H9 (cell line): ENCODE measurements around the gene TMEM156. TPM values are rescaled to one million over a fixed set of nuclear protein-coding genes. Genes with fewer than 3 reads are reported as not detected.

Experiments used
- DNase-seq: peaks from one replicate; pipeline ENCODE4 v3.0.0-alpha.2; 2017
- H2AFZ ChIP-seq: one replicate; pipeline ENCODE4 v1.6.1; 2013; ENCODE audit warnings: mild to moderate bottlenecking, low read length, control low read depth, moderate library complexity
- H2AK5ac ChIP-seq: 2 replicates; pipeline ENCODE4 v1.6.1; 2013; ENCODE audit warnings: low read length, control low read depth, mixed read lengths; ENCODE audit not compliant: insufficient read length
- H2BK120ac ChIP-seq: one replicate; pipeline ENCODE4 v1.6.1; 2013; ENCODE audit warnings: low read depth, mild to moderate bottlenecking, low read length, control low read depth, inconsistent platforms; ENCODE audit not compliant: poor library complexity, severe bottlenecking
- H2BK12ac ChIP-seq: 2 replicates; pipeline ENCODE4 v1.6.1; 2013; ENCODE audit warnings: low read length, control low read depth, mixed read lengths, low read depth; ENCODE audit not compliant: insufficient read length
- H2BK15ac ChIP-seq: 2 replicates; pipeline ENCODE4 v1.6.1; 2013; ENCODE audit warnings: low read depth, low read length, control low read depth
- H2BK20ac ChIP-seq: one replicate; pipeline ENCODE4 v1.6.1; 2013; ENCODE audit warnings: low read depth, mild to moderate bottlenecking, low read length, control low read depth, inconsistent platforms; ENCODE audit not compliant: poor library complexity, severe bottlenecking
- H2BK5ac ChIP-seq: 2 replicates; pipeline ENCODE4 v1.6.1; 2013; ENCODE audit warnings: low read length, control low read depth, mixed read lengths; ENCODE audit not compliant: insufficient read length
- H3K14ac ChIP-seq: 2 replicates; pipeline ENCODE4 v1.6.1; 2013; ENCODE audit warnings: low read length, control low read depth; ENCODE audit not compliant: insufficient read depth
- H3K18ac ChIP-seq: 2 replicates; pipeline ENCODE4 v1.6.1; 2013; ENCODE audit warnings: low read depth, mild to moderate bottlenecking, mixed read lengths, low read length, control low read depth; ENCODE audit not compliant: insufficient read length
- H3K23ac ChIP-seq: 2 replicates; pipeline ENCODE4 v1.6.1; 2013; ENCODE audit warnings: low read length, control low read depth, mixed read lengths, low read depth; ENCODE audit not compliant: insufficient read length
- H3K23me2 ChIP-seq: 2 replicates; pipeline ENCODE4 v1.6.1; 2013; ENCODE audit warnings: low read depth, mild to moderate bottlenecking, mixed read lengths, low read length, control low read depth; ENCODE audit not compliant: insufficient read length, poor library complexity, severe bottlenecking
- H3K27ac ChIP-seq: 2 replicates; pipeline ENCODE4 v1.5.1; 2013; ENCODE audit warnings: low read length, control low read depth, mixed read lengths, low read depth; ENCODE audit not compliant: insufficient read length
- H3K27me3 ChIP-seq: 2 replicates; pipeline ENCODE4 v1.6.1; 2013; ENCODE audit warnings: low read length, control low read depth, inconsistent platforms; ENCODE audit not compliant: insufficient read depth
- H3K4ac ChIP-seq: 2 replicates; pipeline ENCODE4 v1.6.1; 2013; ENCODE audit warnings: low read depth, mild to moderate bottlenecking, control low read depth, inconsistent platforms, low read length, moderate library complexity
- H3K4me1 ChIP-seq: 2 replicates; pipeline ENCODE4 v1.6.1; 2013; ENCODE audit warnings: low read length, control low read depth, inconsistent platforms; ENCODE audit not compliant: insufficient read depth
- H3K4me2 ChIP-seq: 2 replicates; pipeline ENCODE4 v1.6.1; 2013; ENCODE audit warnings: low read length, control low read depth, mixed read lengths; ENCODE audit not compliant: insufficient read length, insufficient read depth
- H3K56ac ChIP-seq: 2 replicates; pipeline ENCODE4 v1.6.1; 2013; ENCODE audit warnings: low read depth, mild to moderate bottlenecking, mixed read lengths, low read length, control low read depth; ENCODE audit not compliant: insufficient read length
- H3K79me1 ChIP-seq: 2 replicates; pipeline ENCODE4 v1.6.1; 2013; ENCODE audit warnings: low read depth, mild to moderate bottlenecking, moderate library complexity, low read length, control low read depth, inconsistent platforms; ENCODE audit not compliant: insufficient read depth, poor library complexity, severe bottlenecking
- H3K79me2 ChIP-seq: 2 replicates; pipeline ENCODE4 v1.6.1; 2013; ENCODE audit warnings: low read length, control low read depth, inconsistent platforms; ENCODE audit not compliant: insufficient read depth
- H3K9ac ChIP-seq: 2 replicates; pipeline ENCODE4 v1.6.1; 2013; ENCODE audit warnings: low read length, control low read depth, mixed read lengths; ENCODE audit not compliant: insufficient read length; ENCODE audit errors: extremely low read depth
- H3K9me3 ChIP-seq: one replicate; pipeline ENCODE4 v1.6.1; 2013; ENCODE audit warnings: low read depth, low read length, inconsistent platforms; ENCODE audit not compliant: control insufficient read depth
- H3T11ph ChIP-seq: one replicate; pipeline ENCODE4 v1.6.1; 2013; ENCODE audit warnings: mild to moderate bottlenecking, low read length, control low read depth, inconsistent platforms
- H4K20me1 ChIP-seq: one replicate; pipeline ENCODE4 v1.6.1; 2013; ENCODE audit not compliant: control insufficient read depth, insufficient read length, insufficient read depth
- H4K5ac ChIP-seq: 2 replicates; pipeline ENCODE4 v1.6.1; 2013; ENCODE audit warnings: low read depth, mild to moderate bottlenecking, mixed read lengths, low read length, control low read depth; ENCODE audit not compliant: insufficient read length
- H4K8ac ChIP-seq: replicated peaks from 2 replicates; pipeline ENCODE4 v1.6.1; 2013; ENCODE audit warnings: low read length, control low read depth, mixed read lengths, low read depth; ENCODE audit not compliant: insufficient read length
- H4K91ac ChIP-seq: 2 replicates; pipeline ENCODE4 v1.6.1; 2013; ENCODE audit warnings: low read depth, mild to moderate bottlenecking, moderate library complexity, mixed read lengths, low read length, control low read depth; ENCODE audit not compliant: insufficient read length
- H3K27ac Mint-ChIP-seq, 3 experiments: 2 replicates in 2 of 3; 3 replicates in 1 of 3; pipeline ENCODE4 v1.8.0; 2020 to 2021; ENCODE audit warnings: mixed read lengths in 3 of 3, mild to moderate bottlenecking in 1 of 3, moderate library complexity in 1 of 3
- H3K27me3 Mint-ChIP-seq: 2 replicates; pipeline ENCODE4 v1.8.0; 2021; ENCODE audit warnings: low read depth, mild to moderate bottlenecking, moderate library complexity, mixed read lengths
- H3K36me3 Mint-ChIP-seq, 3 experiments: 2 replicates in 2 of 3; 3 replicates in 1 of 3; pipeline ENCODE4 v1.8.0; 2020 to 2021; ENCODE audit warnings: low read depth in 3 of 3, mixed read lengths in 3 of 3; ENCODE audit not compliant: insufficient read depth in 1 of 3
- H3K4me1 Mint-ChIP-seq, 2 experiments: 2 replicates each; pipeline ENCODE4 v1.8.0; 2020; ENCODE audit warnings: mixed read lengths in 2 of 2
- H3K4me3 Mint-ChIP-seq, 2 experiments: 2 replicates in 1 of 2; 3 replicates in 1 of 2; pipeline ENCODE4 v1.8.0; 2020 to 2021; ENCODE audit warnings: mild to moderate bottlenecking in 2 of 2, mixed read lengths in 2 of 2, moderate library complexity in 1 of 2
- H3K9me3 Mint-ChIP-seq, 2 experiments: 2 replicates in 1 of 2; 3 replicates in 1 of 2; pipeline ENCODE4 v1.8.0; 2020; ENCODE audit warnings: mild to moderate bottlenecking in 2 of 2, mixed read lengths in 2 of 2, moderate library complexity in 1 of 2
- WGBS: extraction: QIAGEN DNeasy Blood & Tissue Kit; methylation state at CpG from one replicate; pipeline ENCODE4 v1.1.7; 2013; ENCODE audit warnings: missing lambda C conversion rate, low lambda C conversion rate, mixed read lengths; ENCODE audit not compliant: insufficient read length; ENCODE audit errors: extremely low coverage; 5-methylcytosine and 5-hydroxymethylcytosine counted together
- total RNA-seq: library from RNA; stranded (reverse); gene quantifications from 2 replicates; pipeline ENCODE4 v1.2.1, GENCODE V29; 2021
- TF ChIP-seq, protein P1 (sequence below): fragments of 200-600 bp; sonication (generic); conservative IDR thresholded peaks from 3 replicates; pipeline ENCODE4 v1.8.0; 2021; ENCODE audit warnings: antibody characterized with exemption, mild to moderate bottlenecking

The TMEM156 gene
- total RNA-seq, 1 experiment from 2014 or later: not detected

- TF ChIP-seq, protein P1, sequence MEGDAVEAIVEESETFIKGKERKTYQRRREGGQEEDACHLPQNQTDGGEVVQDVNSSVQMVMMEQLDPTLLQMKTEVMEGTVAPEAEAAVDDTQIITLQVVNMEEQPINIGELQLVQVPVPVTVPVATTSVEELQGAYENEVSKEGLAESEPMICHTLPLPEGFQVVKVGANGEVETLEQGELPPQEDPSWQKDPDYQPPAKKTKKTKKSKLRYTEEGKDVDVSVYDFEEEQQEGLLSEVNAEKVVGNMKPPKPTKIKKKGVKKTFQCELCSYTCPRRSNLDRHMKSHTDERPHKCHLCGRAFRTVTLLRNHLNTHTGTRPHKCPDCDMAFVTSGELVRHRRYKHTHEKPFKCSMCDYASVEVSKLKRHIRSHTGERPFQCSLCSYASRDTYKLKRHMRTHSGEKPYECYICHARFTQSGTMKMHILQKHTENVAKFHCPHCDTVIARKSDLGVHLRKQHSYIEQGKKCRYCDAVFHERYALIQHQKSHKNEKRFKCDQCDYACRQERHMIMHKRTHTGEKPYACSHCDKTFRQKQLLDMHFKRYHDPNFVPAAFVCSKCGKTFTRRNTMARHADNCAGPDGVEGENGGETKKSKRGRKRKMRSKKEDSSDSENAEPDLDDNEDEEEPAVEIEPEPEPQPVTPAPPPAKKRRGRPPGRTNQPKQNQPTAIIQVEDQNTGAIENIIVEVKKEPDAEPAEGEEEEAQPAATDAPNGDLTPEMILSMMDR: no peak
- Histone ChIP-seq H2BK5ac (no peak overlapping the region), H3K4me1 (no peaks in the 10 kb centered on the region)
Measured at GRCh38 chr4:39025552-39026085, 6.6 kb downstream of the TMEM156 start.

More at GRCh38 chr4:39025552-39026085, 6.6 kb downstream of the TMEM156 start:
- no peak for DNase-seq
- WGBS: no CpG with 5 or more reads among the region's 4 CpGs
- peaks cover 0 to 2% of the 10 kb centered on the region in 2 experiments; a peak in 2 of 5 replicates for H3K9me3 Mint-ChIP-seq
- H3K27ac Mint-ChIP-seq: no peak overlapping the region; a peak in 1 of 7 replicates
- Histone ChIP-seq H3K9ac (no peak overlapping the region), H3K9me3 (no peaks in the 10 kb centered on the region), H3K79me2 (no peaks in the 10 kb centered on the region), H2AK5ac (no peak overlapping the region), H2BK120ac (no peak overlapping the region), H2BK20ac (no peak overlapping the region), H2BK15ac (no peak overlapping the region), H3K27me3 (no peaks in the 10 kb centered on the region), H3K18ac (no peak overlapping the region), H3K56ac (no peak overlapping the region), H2AFZ (no peak overlapping the region), H2BK12ac (no peak overlapping the region), H3K4me2 (no peak overlapping the region), H4K8ac (no peak overlapping the region), H3T11ph (no peak overlapping the region), H3K4ac (no peak overlapping the region), H3K23me2 (no peaks in the 10 kb centered on the region), H3K23ac (no peak overlapping the region), H4K91ac (no peak overlapping the region), H3K79me1 (no peaks in the 10 kb centered on the region), H4K20me1 (no peaks in the 10 kb centered on the region), H4K5ac (no peak overlapping the region), H3K27ac (no peak overlapping the region), H3K14ac (no peak overlapping the region)
- no peaks in the 10 kb centered on the region for H3K27me3 Mint-ChIP-seq
- H3K4me3 Mint-ChIP-seq: no peak overlapping the region
- H3K36me3 Mint-ChIP-seq: no peaks in the 10 kb centered on the region
- H3K4me1 Mint-ChIP-seq: no peaks in the 10 kb centered on the region
